Activated CD4-positive, alpha-beta T cell treated with anti-CD3 and anti-CD28 coated beads for 36 hours (primary cell): ENCODE data around the gene LIN28A. TPM values are rescaled to one million over a fixed set of nuclear protein-coding genes. Genes with fewer than 3 reads are reported as not detected.
A peak's percentile ranks its signal among the peaks of the same experiment; 100 is the strongest.
"Not testable (repeated sequence)": the region's sequence is repeated elsewhere in the genome, so short reads cannot be mapped to it uniquely, and the experiment has no call there.

Experiments
- ATAC-seq: fragments of 200-7000 bp; cut with Tn5 transposase; one replicate; pipeline ENCODE4 v1.10.0; 2021; ENCODE audit warnings: mild to moderate bottlenecking, moderate library complexity
- CTCF ChIA-PET: fragments of 350-600 bp; sonication (Branson Sonifier 250); formaldehyde crosslinking; loops from one replicate; lab custom pipeline; 2021; ENCODE audit warnings: antibody characterized with exemption; lab: Charles Lee
- POLR2A ChIA-PET: fragments of 350-600 bp; sonication (Branson Sonifier 250); formaldehyde crosslinking; loops from one replicate; lab custom pipeline; 2021; ENCODE audit warnings: antibody characterized with exemption, inconsistent platforms; lab: Charles Lee
- DNase-seq: peaks from one replicate; pipeline ENCODE4 v3.0.0-alpha.2; 2020
- H3K27ac Mint-ChIP-seq: one replicate; pipeline ENCODE4 v1.8.0; 2021; ENCODE audit warnings: mixed read lengths
- H3K27me3 Mint-ChIP-seq: one replicate; pipeline ENCODE4 v1.8.0; 2021; ENCODE audit warnings: mixed read lengths
- H3K36me3 Mint-ChIP-seq: one replicate; pipeline ENCODE4 v1.8.0; 2021; ENCODE audit warnings: low read depth, mixed read lengths
- H3K4me1 Mint-ChIP-seq: one replicate; pipeline ENCODE4 v1.8.0; 2021; ENCODE audit warnings: mixed read lengths
- H3K4me3 Mint-ChIP-seq: one replicate; pipeline ENCODE4 v1.8.0; 2021; ENCODE audit warnings: mild to moderate bottlenecking, moderate library complexity, mixed read lengths
- H3K9me3 Mint-ChIP-seq: one replicate; pipeline ENCODE4 v1.8.0; 2021; ENCODE audit warnings: low read depth, mixed read lengths
- intact Hi-C, 2 experiments: fragments of 100-400 bp; cut with DNase I in 1 of 2; cut with micrococcal nuclease in 1 of 2; formaldehyde crosslinking; loops; one replicate each; pipeline versions ENCODE4 v1.14.2 to v1.15.1; 2022 to 2024; cut with DNase I, micrococcal nuclease
- total RNA-seq, 2 experiments: library from RNA; stranded (reverse); gene quantifications; one replicate each; pipeline ENCODE4 v1.2.3, GENCODE V29; 2021

Gene LIN28A
- total RNA-seq, 2 experiments from 2014 or later, result not detected

- Mint-ChIP-seq H3K4me1 (peaks cover 76% of the 10 kb centered on the region), H3K27ac (peak within 1 kb of the TSS; percentile 76)
- POLR2A ChIA-PET, H3K27me3 Mint-ChIP-seq, H3K36me3 Mint-ChIP-seq, H3K9me3 Mint-ChIP-seq, intact Hi-C loops, H3K4me3 Mint-ChIP-seq, DNase-seq, ATAC-seq: not testable (repeated sequence)
- CTCF ChIA-PET, result interaction anchor here (0.6 to 3.6 kb wide), 3 partner anchors 10 to 1870 kb away, joined by 3 to 24 read pairs (median 13); no protein-coding TSS in a partner anchor
These were observed 38.0 kb upstream of the LIN28A start, which contains the start of gene ZNF683 for GRCh38 chr1:26372611-26373010. Gene ZNF683 (minus strand): TSS chr1:26372750. CDS start chr1:26368571, 4,179 bp downstream.

GRCh38 chr1:26373281-26373680 is 37.3 kb upstream of the LIN28A start:
- no peak for ATAC-seq
- no peaks in the 10 kb centered on the region for H3K27me3 Mint-ChIP-seq
- peak; percentile 44 for DNase-seq
- intact Hi-C loops, result no loop called here
- POLR2A ChIA-PET, result no interaction called here
- H3K9me3 Mint-ChIP-seq, result no peaks in the 10 kb centered on the region
- H3K27ac Mint-ChIP-seq, result peak overlapping the region; percentile 76
- CTCF ChIA-PET, result interaction anchor here (0.8 to 3.6 kb wide), 4 partner anchors 9 to 44 kb away, joined by 5 to 24 read pairs (median 10); no protein-coding TSS in a partner anchor
- H3K4me1 Mint-ChIP-seq, result peaks cover 83% of the 10 kb centered on the region
- no peak overlapping the region for H3K4me3 Mint-ChIP-seq
- H3K36me3 Mint-ChIP-seq, result no peaks in the 10 kb centered on the region

- intact Hi-C loops, result no loop called here
- no peak for DNase-seq
- Mint-ChIP-seq H3K36me3 (no peaks in the 10 kb centered on the region), H3K4me3 (no peak overlapping the region), H3K4me1 (peaks cover 88% of the 10 kb centered on the region), H3K27ac (peak overlapping the region; percentile 76), H3K9me3 (no peaks in the 10 kb centered on the region), H3K27me3 (no peaks in the 10 kb centered on the region)
- CTCF ChIA-PET, result interaction anchor here (0.8 to 3.6 kb wide), 5 partner anchors 8 to 86 kb away, joined by 3 to 24 read pairs (median 6); no protein-coding TSS in a partner anchor
- POLR2A ChIA-PET, result no interaction called here
- ATAC-seq, result no peak
These were observed 36.8 kb upstream of the LIN28A start for GRCh38 chr1:26373789-26374188.

- H3K27me3 Mint-ChIP-seq, H3K36me3 Mint-ChIP-seq, ATAC-seq, intact Hi-C loops, H3K9me3 Mint-ChIP-seq, H3K4me3 Mint-ChIP-seq: not testable (repeated sequence)
- DNase-seq, result peak; percentile 55
- Mint-ChIP-seq H3K4me1 (peaks cover 92% of the 10 kb centered on the region), H3K27ac (peak overlapping the region; percentile 76)
- POLR2A ChIA-PET, result interaction anchor here (0.7 kb wide), 1 partner anchor 347 kb away, joined by 7 read pairs; no protein-coding TSS in a partner anchor
- CTCF ChIA-PET, result interaction anchor here (0.6 to 3.6 kb wide), 6 partner anchors 10 to 126 kb away, joined by 3 to 24 read pairs (median 6); no protein-coding TSS in a partner anchor
These were observed 36.3 kb upstream of the LIN28A start for GRCh38 chr1:26374361-26374760.

- no peak for DNase-seq
- ATAC-seq, result peak; percentile 7
- Mint-ChIP-seq H3K4me3 (no peak overlapping the region), H3K9me3 (no peaks in the 10 kb centered on the region), H3K27me3 (no peaks in the 10 kb centered on the region), H3K36me3 (no peaks in the 10 kb centered on the region), H3K27ac (peak overlapping the region; percentile 76), H3K4me1 (peaks cover 89% of the 10 kb centered on the region)
- ChIA-PET CTCF (interaction anchor here (0.6 to 3.6 kb wide), 6 partner anchors 11 to 126 kb away, joined by 3 to 13 read pairs (median 5); no protein-coding TSS in a partner anchor), POLR2A (interaction anchor here (0.7 kb wide), 1 partner anchor 348 kb away, joined by 7 read pairs; no protein-coding TSS in a partner anchor)
- intact Hi-C loops, result loop anchor here in 1 of 2 experiments (5.0 kb wide), 1 partner anchor 37 kb away; the partner anchor contains the start of gene LIN28A
These were observed 35.5 kb upstream of the LIN28A start for GRCh38 chr1:26375081-26375480.

GRCh38 chr1:26376050-26376449 is 34.6 kb upstream of the LIN28A start:
- no peaks in the 10 kb centered on the region for H3K36me3 Mint-ChIP-seq
- no peaks in the 10 kb centered on the region for H3K27me3 Mint-ChIP-seq
- POLR2A ChIA-PET, result no interaction called here
- ATAC-seq (no peak), DNase-seq (no peak)
- H3K4me1 Mint-ChIP-seq, result peaks cover 80% of the 10 kb centered on the region
- no peak overlapping the region for H3K27ac Mint-ChIP-seq
- no peaks in the 10 kb centered on the region for H3K9me3 Mint-ChIP-seq
- H3K4me3 Mint-ChIP-seq, result no peak overlapping the region
- CTCF ChIA-PET, result interaction anchor here (0.6 to 1.5 kb wide), 4 partner anchors 12 to 206 kb away, joined by 3 to 9 read pairs (median 4); partner anchors contain the start of gene ZNF593
- intact Hi-C loops, result loop anchor here in 1 of 2 experiments (5.0 kb wide), 1 partner anchor 36 kb away; the partner anchor contains the start of gene LIN28A

GRCh38 chr1:26378088-26378878 is 32.3 kb upstream of the LIN28A start:
- Mint-ChIP-seq H3K4me1 (peaks cover 61% of the 10 kb centered on the region), H3K27me3 (no peaks in the 10 kb centered on the region), H3K27ac (peak overlapping the region; percentile 47), H3K4me3 (peak overlapping the region; percentile 36), H3K36me3 (no peaks in the 10 kb centered on the region), H3K9me3 (no peaks in the 10 kb centered on the region)
- ChIA-PET POLR2A (interaction anchor here (1.0 kb wide), 1 partner anchor 775 kb away, joined by 3 read pairs; no protein-coding TSS in a partner anchor), CTCF (interaction anchor here (0.6 to 3.4 kb wide), 13 partner anchors 12 to 503 kb away, joined by 3 to 23 read pairs (median 3); partner anchors contain the start of genes CEP85, PAQR7 and ZNF593)
- ATAC-seq (peak; percentile 95), DNase-seq (peak; percentile 80)
- intact Hi-C loops, result loop anchor here in 1 of 2 experiments (5.0 kb wide), 1 partner anchor 34 kb away; the partner anchor contains the start of gene LIN28A

GRCh38 chr1:26378879-26379251 is 31.8 kb upstream of the LIN28A start:
- DNase-seq, result no peak

GRCh38 chr1:26384076-26384475 is 26.5 kb upstream of the LIN28A start:
- Mint-ChIP-seq H3K27me3 (no peaks in the 10 kb centered on the region), H3K4me3 (no peak overlapping the region), H3K9me3 (no peaks in the 10 kb centered on the region), H3K36me3 (no peaks in the 10 kb centered on the region), H3K4me1 (peaks cover 31% of the 10 kb centered on the region), H3K27ac (no peak overlapping the region)
- POLR2A ChIA-PET, result no interaction called here
- intact Hi-C loops, result no loop called here
- DNase-seq (no peak), ATAC-seq (no peak)
- CTCF ChIA-PET, result no interaction called here

More at GRCh38 chr1:26378879-26379251, 31.8 kb upstream of the LIN28A start:
- ATAC-seq, result no peak
- Mint-ChIP-seq H3K4me3 (no peak overlapping the region), H3K9me3 (no peaks in the 10 kb centered on the region), H3K36me3 (no peaks in the 10 kb centered on the region), H3K4me1 (peaks cover 55% of the 10 kb centered on the region), H3K27ac (no peak overlapping the region), H3K27me3 (no peaks in the 10 kb centered on the region)
- intact Hi-C loops, result loop anchor here in 1 of 2 experiments (5.0 kb wide), 1 partner anchor 33 kb away; the partner anchor contains the start of gene LIN28A
- CTCF ChIA-PET, result interaction anchor here (0.6 to 3.4 kb wide), 9 partner anchors 13 to 209 kb away, joined by 3 to 23 read pairs (median 4); partner anchors contain the start of genes CEP85 and ZNF593
- POLR2A ChIA-PET, result interaction anchor here (1.0 kb wide), 1 partner anchor 774 kb away, joined by 3 read pairs; no protein-coding TSS in a partner anchor

- POLR2A ChIA-PET, H3K27ac Mint-ChIP-seq, DNase-seq, H3K9me3 Mint-ChIP-seq, H3K27me3 Mint-ChIP-seq, CTCF ChIA-PET, intact Hi-C loops, H3K4me3 Mint-ChIP-seq, ATAC-seq, H3K36me3 Mint-ChIP-seq: not testable (repeated sequence)
- H3K4me1 Mint-ChIP-seq, result peaks cover 29% of the 10 kb centered on the region
These were observed 25.6 kb upstream of the LIN28A start for GRCh38 chr1:26385063-26385462.

GRCh38 chr1:26387447-26387846 is 23.2 kb upstream of the LIN28A start:
- Mint-ChIP-seq H3K27me3 (no peaks in the 10 kb centered on the region), H3K4me1 (peaks cover 41% of the 10 kb centered on the region), H3K9me3 (no peaks in the 10 kb centered on the region), H3K27ac (peak overlapping the region; percentile 31), H3K36me3 (no peaks in the 10 kb centered on the region), H3K4me3 (no peak overlapping the region)
- ChIA-PET CTCF (no interaction called here), POLR2A (no interaction called here)
- intact Hi-C loops, result no loop called here
- ATAC-seq (peak; percentile 42), DNase-seq (peak; percentile 27)
